CD1c-positive myeloid dendritic cell (primary cell): ENCODE results near the gene CYB5B.
A peak's percentile ranks its signal among the peaks of the same experiment; 100 is the strongest.

Source experiments
- DNase-seq: peaks from one replicate; pipeline ENCODE4 v3.0.0-alpha.2; 2016; ENCODE audit errors: extremely low spot score

The CYB5B gene

GRCh38 chr16:69485816-69486215 lies 61.4 kb downstream of the CYB5B start:
- no peak for DNase-seq

GRCh38 chr16:69486272-69486671 lies 61.9 kb downstream of the CYB5B start:
- DNase-seq, result no peak

- no peak for DNase-seq
Observed at GRCh38 chr16:69486724-69487123, 62.3 kb downstream of the CYB5B start.

- DNase-seq, result no peak
Observed at GRCh38 chr16:69490707-69491324, 66.4 kb downstream of the CYB5B start.

- DNase-seq, result peak; percentile 74
Observed at GRCh38 chr16:69494991-69495392, 70.6 kb downstream of the CYB5B start.

- no peak for DNase-seq
Observed at GRCh38 chr16:69495821-69496220, 71.4 kb downstream of the CYB5B start.

- no peak for DNase-seq
Observed at GRCh38 chr16:69496376-69496775, 72.0 kb downstream of the CYB5B start.

GRCh38 chr16:69496896-69497295 lies 72.5 kb downstream of the CYB5B start:
- no peak for DNase-seq

GRCh38 chr16:69497876-69498596 lies 73.6 kb downstream of the CYB5B start:
- no peak for DNase-seq

- DNase-seq, result no peak
Observed at GRCh38 chr16:69498926-69499325, 74.5 kb downstream of the CYB5B start.

- no peak for DNase-seq
Observed at GRCh38 chr16:69499541-69500230, 75.3 kb downstream of the CYB5B start.

- DNase-seq, result no peak
Observed at GRCh38 chr16:69500496-69500895, 76.1 kb downstream of the CYB5B start.

- peak; percentile 70 for DNase-seq
Observed at GRCh38 chr16:69501956-69502745, 77.7 kb downstream of the CYB5B start.

GRCh38 chr16:69503244-69503643 lies 78.8 kb downstream of the CYB5B start:
- DNase-seq, result no peak

- no peak for DNase-seq
Observed at GRCh38 chr16:69508033-69508755, 83.8 kb downstream of the CYB5B start.

- DNase-seq, result no peak
Observed at GRCh38 chr16:69509125-69509524, 84.7 kb downstream of the CYB5B start.

GRCh38 chr16:69511651-69512050 lies 87.2 kb downstream of the CYB5B start:
- DNase-seq, result peak; percentile 95

GRCh38 chr16:69513180-69513966 lies 89.0 kb downstream of the CYB5B start:
- DNase-seq, result peak; percentile 20

- DNase-seq, result peak; percentile 88
Observed at GRCh38 chr16:69514356-69514755, 89.9 kb downstream of the CYB5B start.
